ENCODE data around the gene SORCS2.

Gene SORCS2

GRCh38 chr4:7763106-7763505, 570.8 kb downstream of the SORCS2 start:
- no peak for DNase-seq (ENCODE audit: low read depth in 2 of 2)

DNA sequence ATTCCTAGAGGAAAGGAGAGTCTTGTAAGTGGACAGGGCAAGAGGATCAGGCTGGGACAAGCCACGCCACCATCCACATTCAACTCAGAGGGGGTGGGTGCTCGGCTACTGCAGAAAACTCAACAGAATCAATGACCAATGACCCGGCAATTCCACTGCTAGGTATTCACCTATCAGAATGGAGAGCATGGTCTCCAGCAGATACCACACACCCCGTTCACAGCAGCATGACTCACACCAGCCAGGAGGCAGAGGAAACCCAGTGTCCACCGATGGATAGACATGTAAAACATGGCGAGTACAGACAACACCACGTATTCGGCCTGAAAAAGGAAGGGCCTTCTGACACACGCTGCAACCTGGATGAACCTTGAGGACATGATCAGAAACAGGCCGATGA, 571.5 kb downstream of the SORCS2 start:
- DNase-seq (ENCODE audit: low read depth in 2 of 2) = no peak

DNA sequence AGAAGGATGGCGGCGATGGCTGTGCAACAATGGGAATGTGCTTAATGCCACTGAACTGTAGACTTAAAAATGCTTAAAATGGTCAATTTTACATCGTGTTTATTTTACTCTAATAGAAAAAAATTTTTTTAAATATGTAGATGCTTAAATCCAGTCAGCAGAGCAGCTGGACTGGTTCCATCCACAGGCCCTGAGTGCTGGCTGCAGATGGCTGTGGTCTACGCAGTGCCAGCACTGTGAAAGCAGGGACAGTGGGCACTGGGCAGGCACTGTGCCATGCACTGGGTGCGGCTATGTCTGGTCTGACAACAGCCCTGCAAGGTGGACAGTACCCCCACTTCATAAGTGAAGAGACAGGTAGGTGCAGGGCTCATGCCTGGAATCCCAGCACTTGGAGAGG, 572.1 kb downstream of the SORCS2 start:
- DNase-seq (ENCODE audit: low read depth in 2 of 2) = no peak

- DNase-seq (ENCODE audit: low read depth in 2 of 2) = no peak
Observed at GRCh38 chr4:7765666-7766065, 573.3 kb downstream of the SORCS2 start.

DNA sequence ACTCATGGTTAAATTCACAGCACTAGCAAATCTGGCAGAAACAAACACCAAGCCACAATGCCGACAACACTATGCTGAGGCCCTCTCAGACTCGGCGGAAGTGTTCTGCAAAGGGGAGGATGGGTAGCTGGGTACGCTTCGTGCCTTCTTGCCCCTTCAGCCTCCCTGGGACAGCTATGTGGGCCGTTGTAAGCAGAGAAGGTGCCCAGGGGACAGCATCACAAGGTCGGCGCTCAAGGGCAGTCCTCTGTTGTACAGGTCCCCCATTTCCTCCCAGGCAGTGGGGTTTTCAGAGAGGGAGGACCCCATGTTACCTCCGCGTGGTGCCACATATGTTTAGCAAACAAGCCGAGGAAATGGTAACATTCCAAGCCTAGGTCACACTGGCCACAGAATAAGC, 573.7 kb downstream of the SORCS2 start:
- DNase-seq (ENCODE audit: low read depth in 2 of 2) = no peak

DNA sequence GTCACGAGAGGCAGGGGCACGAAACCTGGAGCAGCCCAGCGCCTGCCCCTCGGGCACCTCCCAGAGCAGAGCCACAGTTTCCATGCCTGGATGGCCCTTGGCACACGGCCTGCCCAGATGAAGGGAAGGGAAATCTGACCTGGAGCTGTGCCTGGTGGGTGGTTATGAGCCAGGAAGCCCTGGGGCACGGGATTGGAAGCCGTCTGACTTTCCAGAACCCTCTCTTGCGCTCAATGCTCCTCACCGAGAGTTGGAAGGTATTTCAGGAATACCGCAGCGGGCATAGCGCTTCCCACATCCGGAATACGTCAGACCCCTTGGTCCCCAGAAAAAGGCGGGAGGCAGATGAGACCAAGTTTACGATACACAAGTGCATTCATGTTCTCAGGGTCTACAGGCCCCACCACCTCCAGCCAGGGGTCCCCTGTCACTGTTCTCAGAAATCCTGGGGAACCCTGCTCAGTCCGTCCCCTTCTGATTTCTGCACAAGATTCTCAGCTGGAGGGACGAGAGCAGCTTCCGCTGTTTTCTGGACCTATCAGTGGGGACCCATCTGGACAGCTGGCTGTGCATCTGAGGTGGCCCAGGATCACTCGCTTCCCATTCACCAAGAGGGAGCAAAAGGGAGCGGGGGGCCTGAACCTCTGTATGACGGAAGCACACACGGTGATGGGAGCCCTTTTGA, 574.5 kb downstream of the SORCS2 start:
- DNase-seq (ENCODE audit: low read depth in 2 of 2) = no peak

- DNase-seq (ENCODE audit: low read depth in 2 of 2) = no peak
Observed at GRCh38 chr4:7767526-7767925, 575.2 kb downstream of the SORCS2 start.

GRCh38 chr4:7767966-7768365, 575.6 kb downstream of the SORCS2 start:
- no peak for DNase-seq (ENCODE audit: low read depth in 2 of 2)

DNA sequence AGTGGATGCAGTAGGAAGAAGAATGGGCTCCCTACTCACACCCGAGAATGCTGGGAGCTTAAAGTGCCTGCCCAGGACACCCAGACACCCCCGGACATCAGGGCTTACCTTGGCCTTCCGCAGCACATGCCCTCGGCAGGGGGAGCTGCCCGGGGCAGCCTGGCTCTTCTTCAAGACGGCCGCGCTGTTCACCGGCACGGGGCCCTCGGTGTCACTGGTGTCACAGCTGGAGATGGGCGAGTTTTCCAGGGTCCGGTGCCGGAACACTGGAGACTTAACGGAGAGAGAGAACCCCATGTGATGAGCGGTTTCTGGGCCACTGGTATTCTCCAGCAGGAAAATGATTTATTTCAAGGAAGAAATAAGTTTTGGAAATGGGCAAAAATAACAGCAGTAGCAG, 576.4 kb downstream of the SORCS2 start:
- DNase-seq (ENCODE audit: low read depth in 2 of 2) = no peak

- no peak for DNase-seq (ENCODE audit: low read depth in 2 of 2)
Observed at GRCh38 chr4:7769396-7770223, 577.3 kb downstream of the SORCS2 start.

GRCh38 chr4:7770224-7771050, 578.1 kb downstream of the SORCS2 start:
- no peak for DNase-seq (ENCODE audit: low read depth in 2 of 2)

DNA sequence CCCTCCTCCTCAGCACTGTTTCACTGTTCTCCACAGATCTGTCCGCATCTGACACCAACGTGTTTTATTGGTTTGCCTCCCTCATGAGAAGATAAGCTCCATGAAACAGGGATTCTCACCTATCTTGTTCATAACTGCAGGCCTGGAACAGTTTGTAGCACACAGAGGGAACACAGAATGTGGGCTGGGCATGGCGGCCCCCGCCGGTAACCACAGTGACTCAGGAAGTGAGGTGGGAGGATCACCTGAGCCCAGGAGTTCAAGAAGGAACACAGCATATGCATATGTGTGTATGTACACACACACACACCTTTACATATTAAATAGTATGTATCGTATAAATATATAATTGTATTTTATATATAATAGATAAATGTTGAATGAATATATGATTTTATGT, 578.7 kb downstream of the SORCS2 start:
- DNase-seq (ENCODE audit: low read depth in 2 of 2) = no peak

GRCh38 chr4:7771541-7772507, 579.5 kb downstream of the SORCS2 start:
- DNase-seq (ENCODE audit: low read depth in 2 of 2) = no peak

- no peak for DNase-seq (ENCODE audit: low read depth in 2 of 2)
Observed at GRCh38 chr4:7772711-7773385, 580.5 kb downstream of the SORCS2 start.

GRCh38 chr4:7773401-7774180, 581.3 kb downstream of the SORCS2 start:
- DNase-seq (ENCODE audit: low read depth in 2 of 2) = no peak

DNA sequence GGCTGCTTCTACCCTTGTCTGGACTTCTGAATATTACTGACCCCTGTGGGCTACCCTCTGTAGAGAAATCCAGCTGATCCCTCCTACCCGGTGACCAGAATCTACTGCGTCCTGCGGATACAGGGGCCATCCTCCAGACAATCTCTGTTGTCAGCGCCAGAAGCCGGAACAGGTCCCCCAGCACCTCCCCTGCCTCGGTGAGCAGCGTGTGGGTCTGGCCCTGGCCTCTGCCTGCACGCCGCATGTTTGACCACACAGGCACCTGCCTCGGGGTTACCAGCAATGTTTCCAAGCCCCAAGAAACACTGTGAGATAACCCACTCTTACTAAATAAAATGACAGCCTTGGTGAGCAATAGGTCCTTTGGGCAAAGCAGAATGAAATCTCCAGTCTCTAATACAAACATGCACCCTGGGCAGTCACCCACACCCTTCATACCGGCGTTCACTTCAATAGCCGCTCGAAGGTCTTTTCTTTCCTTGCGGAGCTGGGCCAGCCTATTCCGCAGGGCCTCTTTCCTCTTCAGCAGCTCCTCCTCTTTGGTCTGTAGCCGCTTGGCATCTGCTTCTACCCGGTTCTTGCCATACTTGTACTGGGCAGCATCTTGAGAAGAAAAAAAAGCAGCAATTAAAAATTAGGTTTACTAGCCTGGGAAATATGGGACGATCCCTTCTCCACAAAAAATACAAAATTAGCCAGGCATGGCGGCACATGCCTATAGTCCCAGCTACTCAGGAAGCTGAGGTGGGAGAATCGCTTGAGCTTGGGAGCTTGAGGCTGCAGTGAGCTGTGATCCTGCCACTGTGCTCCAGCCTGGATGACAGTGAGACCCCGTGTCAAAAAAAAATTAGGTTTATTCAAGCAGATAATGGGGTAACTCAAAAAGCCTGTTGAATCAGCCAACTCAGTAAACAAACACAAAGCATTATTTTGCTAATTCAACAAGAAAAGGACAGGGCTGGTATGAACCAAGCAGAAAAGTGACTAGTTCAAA, 582.3 kb downstream of the SORCS2 start:
- DNase-seq (ENCODE audit: low read depth in 2 of 2) = no peak

DNA sequence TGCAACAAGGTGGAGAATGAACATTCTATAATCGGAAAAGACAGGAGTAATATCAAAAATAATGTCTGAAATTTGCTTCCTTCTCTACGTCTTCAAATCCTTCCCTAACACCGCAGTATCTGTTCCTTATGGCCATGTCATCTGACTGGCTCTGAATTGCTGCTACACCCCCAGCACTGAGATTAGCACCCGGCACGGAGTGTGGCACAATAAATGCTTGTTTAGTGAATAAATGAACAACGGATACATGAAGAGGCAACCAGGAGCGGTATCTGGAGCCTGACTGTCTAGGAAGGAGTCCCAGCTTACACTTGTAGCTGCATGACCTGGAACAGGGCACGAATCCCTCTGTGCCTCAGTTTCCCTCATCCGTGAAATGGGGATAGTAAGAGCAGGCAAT, 583.1 kb downstream of the SORCS2 start:
- DNase-seq (ENCODE audit: low read depth in 2 of 2) = no peak

GRCh38 chr4:7777017-7777710, 584.8 kb downstream of the SORCS2 start:
- no peak for DNase-seq (ENCODE audit: low read depth in 2 of 2)
